ENCODE data around the gene AQP4. TPM values are rescaled to one million over a fixed set of nuclear protein-coding genes. Genes with fewer than 3 reads are reported as not detected.

AQP4 gene
- total and polyA plus RNA-seq, 2 of the 13 experiments (the other 11 are each of a cell fraction or from before 2014, with no cell fraction given) = 0.20 to 0.62 TPM

GRCh38 chr18:26854292-26854881 is 11.1 kb downstream of the AQP4 start:
- ChIA-PET CTCF (ENCODE audit: low intra/inter-chr PET ratio, low total read pairs) (no interaction called here), POLR2A (no interaction called here)
- no peak overlapping the region for H2AFZ ChIP-seq (ENCODE audit: low read length)
- H3K27ac ChIP-seq (ENCODE audit: extremely low read length, insufficient read depth, low read length) = no peak overlapping the region
- 27% methylated on average over 10 of the region's 10 CpGs for WGBS (ENCODE audit: low lambda C conversion rate)
- ATAC-seq = no peak
- no peaks in the 10 kb centered on the region for H3K36me3 ChIP-seq (replicated peaks in 1 of 2; ENCODE audit: control insufficient read depth in 1 of 2, insufficient read depth in 2 of 2, low read length in 2 of 2)
- H3K79me2 ChIP-seq (ENCODE audit: insufficient read depth, low read length) = no peaks in the 10 kb centered on the region
- no peak for DNase-seq (ENCODE audit: low spot score)
- intact Hi-C loops (cut with micrococcal nuclease; ENCODE audit: unreplicated experiment) = no loop called here
- H4K20me1 ChIP-seq (ENCODE audit: insufficient read depth, low read length) = no peaks in the 10 kb centered on the region
- in situ Hi-C loops (cut with HindIII; ENCODE audit: extremely low pct_ligation_motif_present, low pct_unique_long_range_greater_than_20kb) = no loop called here
- no TSS peak for BruUV-seq (replicated peaks)
- no peaks in the 10 kb centered on the region for H3K9me3 ChIP-seq (ENCODE audit: low read length)
- H3K4me3 ChIP-seq (replicated peaks in 1 of 3; ENCODE audit: insufficient read depth in 1 of 3, low read depth in 2 of 3, low read length in 3 of 3) = no peak overlapping the region
- H3K4me2 ChIP-seq (ENCODE audit: low read depth, low read length) = no peak overlapping the region
- TF ChIP-seq SOX13 (IDR thresholded peaks at IDR 0.05) (no peak), SOX13 (CRISPR knock-in tag; conservative IDR thresholded peaks at IDR 0.05 in 1 of 2, IDR thresholded peaks at IDR 0.05 in 1 of 2) (no peak), GMEB2 (CRISPR knock-in tag; IDR thresholded peaks at IDR 0.05; ENCODE audit: low read depth) (no peak), ZNF839 (CRISPR knock-in tag; IDR thresholded peaks at IDR 0.05; ENCODE audit: borderline replicate concordance) (no peak), MAFF (IDR thresholded peaks at IDR 0.05; ENCODE audit: low read depth, low read length) (no peak), SPEN (CRISPR knock-in tag; IDR thresholded peaks at IDR 0.05; ENCODE audit: low read depth) (no peak), ZNF607 (CRISPR knock-in tag; IDR thresholded peaks at IDR 0.05; ENCODE audit: borderline replicate concordance) (no peak), ZNF263 (CRISPR knock-in tag; IDR thresholded peaks at IDR 0.05) (no peak), ZNF879 (CRISPR knock-in tag; IDR thresholded peaks at IDR 0.05) (no peak), NFYB (CRISPR knock-in tag; IDR thresholded peaks at IDR 0.05) (no peak), ATM (IDR thresholded peaks at IDR 0.05; ENCODE audit: borderline replicate concordance) (no peak), ZNF441 (CRISPR knock-in tag; IDR thresholded peaks at IDR 0.05; ENCODE audit: borderline replicate concordance) (no peak), ZNF446 (CRISPR knock-in tag; IDR thresholded peaks at IDR 0.05) (no peak), REPIN1 (CRISPR knock-in tag; IDR thresholded peaks at IDR 0.05; ENCODE audit: borderline replicate concordance, low read depth) (no peak), ZNF253 (CRISPR knock-in tag; IDR thresholded peaks at IDR 0.05; ENCODE audit: borderline replicate concordance) (no peak), HNRNPK (IDR thresholded peaks at IDR 0.05; ENCODE audit: low read depth, low read length, poor library complexity, severe bottlenecking) (no peak), SOX5 (CRISPR knock-in tag; IDR thresholded peaks at IDR 0.05; ENCODE audit: borderline replicate concordance) (no peak), MLLT10 (CRISPR knock-in tag; IDR thresholded peaks at IDR 0.05) (no peak)
- H3K9ac ChIP-seq (ENCODE audit: insufficient read depth, low read depth, low read length) = no peak overlapping the region
- no peaks in the 10 kb centered on the region for H3K27me3 ChIP-seq (ENCODE audit: control insufficient read depth in 1 of 2, insufficient read depth in 2 of 2, low read length in 2 of 2)
- no peak for FAIRE-seq
- H3K4me1 ChIP-seq (ENCODE audit: insufficient read depth, low read length) = no peaks in the 10 kb centered on the region

Measured in HepG2 (cell line).